ENCODE data around the gene CNTN6. TPM values are rescaled to one million over a fixed set of nuclear protein-coding genes. Genes with fewer than 3 reads are reported as not detected.

CNTN6 gene
- total and polyA plus RNA-seq, 2 donors (not counting 1 experiment from before 2014, with no cell fraction given), result not detected

GRCh38 chr3:1197051-1197450 lies 104.2 kb downstream of the CNTN6 start:
- no peak for DNase-seq (ENCODE audit: low read depth in 2 of 2)
- no peak for TF ChIP-seq EZH2 (IDR thresholded peaks at IDR 0.05; ENCODE audit: low read length, missing control alignments)
- no peak for TF ChIP-seq CTCF (conservative IDR thresholded peaks at IDR 0.05 in 1 of 2, IDR thresholded peaks at IDR 0.05 in 1 of 2; ENCODE audit: low read depth in 1 of 2, low read length in 2 of 2)
- Histone ChIP-seq H3K36me3 (ENCODE audit: control insufficient read depth, insufficient read depth, low read length) (no peaks in the 10 kb centered on the region), H3K4me3 (replicated peaks in 1 of 4; ENCODE audit: control extremely low read depth in 1 of 4, insufficient read depth in 1 of 4, low read depth in 3 of 4, low read length in 4 of 4) (no peak overlapping the region), H3K27me3 (ENCODE audit: control insufficient read depth, insufficient read depth, low read length) (no peaks in the 10 kb centered on the region), H3K9ac (ENCODE audit: insufficient read depth, low read length) (no peak overlapping the region), H3K4me1 (ENCODE audit: control insufficient read depth, extremely low read depth, insufficient read depth, low read length) (no peaks in the 10 kb centered on the region), H4K20me1 (ENCODE audit: control insufficient read depth, extremely low read depth, insufficient read depth, low read length) (no peaks in the 10 kb centered on the region), H3K79me2 (ENCODE audit: control insufficient read depth, insufficient read depth, low read length) (no peaks in the 10 kb centered on the region), H3K9me3 (ENCODE audit: control insufficient read depth, insufficient read depth, low read depth, low read length) (no peaks in the 10 kb centered on the region), H2AFZ (ENCODE audit: low read length) (no peak overlapping the region), H3K4me2 (ENCODE audit: extremely low read depth, insufficient read depth, low read length) (no peak overlapping the region), H3K27ac (ENCODE audit: insufficient read depth, low read length) (no peak overlapping the region)

- Histone ChIP-seq H4K20me1 (ENCODE audit: control insufficient read depth, extremely low read depth, insufficient read depth, low read length) (no peaks in the 10 kb centered on the region), H2AFZ (ENCODE audit: low read length) (no peak overlapping the region), H3K9me3 (ENCODE audit: control insufficient read depth, insufficient read depth, low read depth, low read length) (no peaks in the 10 kb centered on the region), H3K4me3 (replicated peaks in 1 of 4; ENCODE audit: control extremely low read depth in 1 of 4, insufficient read depth in 1 of 4, low read depth in 3 of 4, low read length in 4 of 4) (no peak overlapping the region), H3K79me2 (ENCODE audit: control insufficient read depth, insufficient read depth, low read length) (no peaks in the 10 kb centered on the region), H3K4me2 (ENCODE audit: extremely low read depth, insufficient read depth, low read length) (no peak overlapping the region), H3K36me3 (ENCODE audit: control insufficient read depth, insufficient read depth, low read length) (no peaks in the 10 kb centered on the region), H3K9ac (ENCODE audit: insufficient read depth, low read length) (no peak overlapping the region), H3K4me1 (ENCODE audit: control insufficient read depth, extremely low read depth, insufficient read depth, low read length) (no peaks in the 10 kb centered on the region), H3K27me3 (ENCODE audit: control insufficient read depth, insufficient read depth, low read length) (no peaks in the 10 kb centered on the region), H3K27ac (ENCODE audit: insufficient read depth, low read length) (no peak overlapping the region)
- TF ChIP-seq CTCF (conservative IDR thresholded peaks at IDR 0.05 in 1 of 2, IDR thresholded peaks at IDR 0.05 in 1 of 2; ENCODE audit: low read depth in 1 of 2, low read length in 2 of 2) (no peak), EZH2 (IDR thresholded peaks at IDR 0.05; ENCODE audit: low read length, missing control alignments) (no peak)
- DNase-seq (ENCODE audit: low read depth in 2 of 2), result no peak
Measured at GRCh38 chr3:1200371-1200770, 107.5 kb downstream of the CNTN6 start.

GRCh38 chr3:1207904-1208303 lies 115.1 kb downstream of the CNTN6 start:
- no peak for TF ChIP-seq EZH2 (IDR thresholded peaks at IDR 0.05; ENCODE audit: low read length, missing control alignments)
- H3K9ac ChIP-seq (ENCODE audit: insufficient read depth, low read length), result no peak overlapping the region
- no peaks in the 10 kb centered on the region for H3K4me1 ChIP-seq (ENCODE audit: control insufficient read depth, extremely low read depth, insufficient read depth, low read length)
- no peak overlapping the region for H3K4me2 ChIP-seq (ENCODE audit: extremely low read depth, insufficient read depth, low read length)
- H3K9me3 ChIP-seq (ENCODE audit: control insufficient read depth, insufficient read depth, low read depth, low read length), result no peaks in the 10 kb centered on the region
- H3K27me3 ChIP-seq (ENCODE audit: control insufficient read depth, insufficient read depth, low read length), result no peaks in the 10 kb centered on the region
- H3K79me2 ChIP-seq (ENCODE audit: control insufficient read depth, insufficient read depth, low read length), result no peaks in the 10 kb centered on the region
- no peak overlapping the region for H3K27ac ChIP-seq (ENCODE audit: insufficient read depth, low read length)
- peak; percentile 21 to 59 for DNase-seq (ENCODE audit: low read depth in 2 of 2)
- no peaks in the 10 kb centered on the region for H4K20me1 ChIP-seq (ENCODE audit: control insufficient read depth, extremely low read depth, insufficient read depth, low read length)
- H3K36me3 ChIP-seq (ENCODE audit: control insufficient read depth, insufficient read depth, low read length), result no peaks in the 10 kb centered on the region
- H2AFZ ChIP-seq (ENCODE audit: low read length), result no peak overlapping the region
- no peak overlapping the region for H3K4me3 ChIP-seq (replicated peaks in 1 of 4; ENCODE audit: control extremely low read depth in 1 of 4, insufficient read depth in 1 of 4, low read depth in 3 of 4, low read length in 4 of 4)
